ENCODE measurements around the gene ADAMTS17.

ADAMTS17 gene

DNA sequence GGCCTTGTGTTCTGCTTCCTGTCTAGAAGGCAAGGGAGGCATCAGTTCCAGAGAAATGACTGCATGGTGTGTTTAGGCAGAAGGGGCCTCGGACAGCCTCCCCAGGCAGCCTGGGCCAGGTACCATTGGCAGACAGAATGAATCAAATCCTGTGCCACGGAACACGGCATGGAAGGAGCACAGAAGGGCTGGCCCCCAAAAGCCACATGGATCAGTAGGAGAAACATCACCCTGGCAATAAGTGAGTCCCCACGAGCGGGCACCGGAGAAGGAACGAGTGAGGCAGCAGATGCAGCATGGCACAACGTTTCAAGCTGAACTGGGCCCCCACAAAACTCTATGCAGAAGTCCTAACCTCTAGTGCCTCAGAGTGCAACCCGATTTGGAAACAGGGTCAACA is 223.2 kb downstream of the ADAMTS17 start:
- H3K4me3 ChIP-seq (ENCODE audit: low read depth, low read length) = no peak overlapping the region
- DNase-seq (ENCODE audit: low read depth) = no peak
- TF ChIP-seq CTCF (IDR thresholded peaks at IDR 0.05; ENCODE audit: control insufficient read depth, extremely low read depth, insufficient read depth) = no peak

DNA sequence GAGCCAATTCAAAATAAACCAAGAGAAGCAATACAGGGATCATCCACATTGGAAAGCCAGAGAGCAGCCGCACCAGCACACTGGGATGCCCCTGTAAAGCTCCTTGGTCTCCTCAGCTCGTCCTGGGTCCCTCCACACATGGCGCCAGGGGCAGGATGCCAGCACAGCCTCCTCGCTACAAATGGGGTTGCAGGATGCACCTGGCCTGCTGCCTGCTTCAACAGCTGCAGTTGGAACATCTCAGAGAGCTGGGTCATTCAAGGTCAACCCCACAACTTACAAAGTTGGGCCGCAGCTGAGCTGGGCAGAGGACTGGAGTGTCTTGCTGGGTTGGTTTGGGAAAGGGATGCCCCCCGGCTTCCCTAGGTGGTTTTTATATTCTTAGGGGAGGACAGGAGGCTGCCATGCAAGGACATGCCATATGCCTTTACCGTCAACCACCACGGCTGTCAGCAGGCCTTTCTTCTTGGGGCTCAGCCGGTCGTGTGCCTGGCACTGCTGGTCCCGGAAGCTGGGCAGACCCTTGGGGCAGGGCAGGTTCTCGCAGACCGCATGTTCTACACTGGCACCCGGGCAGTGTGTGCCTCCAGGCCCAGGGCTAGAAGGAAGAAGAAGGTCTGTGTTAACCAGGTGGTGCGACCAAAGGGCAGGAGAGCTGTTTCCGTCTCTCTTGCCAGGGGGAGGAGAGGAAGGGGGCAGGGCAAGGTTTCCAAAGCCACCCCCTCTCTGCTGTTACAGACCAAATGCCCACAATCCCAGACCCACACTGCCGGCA is 225.2 kb downstream of the ADAMTS17 start:
- DNase-seq (ENCODE audit: low read depth) = no peak
- no peak overlapping the region for H3K4me3 ChIP-seq (ENCODE audit: low read depth, low read length)
- TF ChIP-seq CTCF (IDR thresholded peaks at IDR 0.05; ENCODE audit: control insufficient read depth, extremely low read depth, insufficient read depth) = no peak

- no peak for DNase-seq (ENCODE audit: low read depth)
- no peak overlapping the region for H3K4me3 ChIP-seq (ENCODE audit: low read depth, low read length)
- no peak for TF ChIP-seq CTCF (IDR thresholded peaks at IDR 0.05; ENCODE audit: control insufficient read depth, extremely low read depth, insufficient read depth)
These were observed 226.1 kb downstream of the ADAMTS17 start for GRCh38 chr15:100115711-100116090.

DNA sequence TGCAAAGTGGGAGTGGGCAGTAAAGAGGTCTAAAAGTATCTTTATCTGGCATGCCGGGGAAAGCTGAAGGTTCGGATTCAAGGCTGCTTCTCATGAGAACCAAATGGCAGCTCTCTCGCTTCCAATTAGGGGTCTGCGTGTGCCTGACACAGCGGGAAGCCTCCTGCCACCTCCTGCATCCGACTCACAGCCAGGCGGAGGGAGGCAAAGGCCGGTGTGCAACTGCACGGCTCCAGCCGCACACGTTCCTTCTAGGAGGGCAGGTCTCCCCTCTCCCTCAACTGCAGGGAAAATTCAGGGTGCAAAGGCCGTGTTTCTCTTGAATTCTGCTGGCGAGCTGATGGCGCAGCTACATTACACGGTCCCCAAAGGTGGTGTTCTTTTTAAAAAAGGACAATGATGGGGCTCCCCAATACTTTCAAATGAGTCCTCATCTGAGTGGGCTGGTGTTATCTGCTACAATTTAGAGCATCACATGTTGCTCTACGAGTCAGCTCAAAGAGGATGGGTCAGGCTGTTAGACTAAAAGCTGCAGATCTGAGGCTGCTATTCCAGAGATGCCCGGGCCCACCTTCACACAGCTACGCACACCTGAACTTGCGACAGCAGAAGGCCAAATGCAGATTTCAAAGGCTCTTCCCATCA is 226.6 kb downstream of the ADAMTS17 start:
- no peak for DNase-seq (ENCODE audit: low read depth)
- TF ChIP-seq CTCF (IDR thresholded peaks at IDR 0.05; ENCODE audit: control insufficient read depth, extremely low read depth, insufficient read depth) = no peak
- H3K4me3 ChIP-seq (ENCODE audit: low read depth, low read length) = no peak overlapping the region

- DNase-seq (ENCODE audit: low read depth) = no peak
- TF ChIP-seq CTCF (IDR thresholded peaks at IDR 0.05; ENCODE audit: control insufficient read depth, extremely low read depth, insufficient read depth) = no peak
- no peak overlapping the region for H3K4me3 ChIP-seq (ENCODE audit: low read depth, low read length)
These were observed 227.2 kb downstream of the ADAMTS17 start for GRCh38 chr15:100114571-100114970.

- no peak for DNase-seq (ENCODE audit: low read depth)
- no peak overlapping the region for H3K4me3 ChIP-seq (ENCODE audit: low read depth, low read length)
- no peak for TF ChIP-seq CTCF (IDR thresholded peaks at IDR 0.05; ENCODE audit: control insufficient read depth, extremely low read depth, insufficient read depth)
These were observed 227.7 kb downstream of the ADAMTS17 start for GRCh38 chr15:100114100-100114499.
